Fibroblast of the aortic adventitia (primary cell): ENCODE results near the gene TENT5C. TPM values are rescaled to one million over a fixed set of nuclear protein-coding genes. Genes with fewer than 3 reads are reported as not detected.

Source experiments
- DNase-seq: peaks from one replicate; pipeline ENCODE4 v3.0.0-alpha.2; 2010; ENCODE audit warnings: low read depth
- H3K4me3 ChIP-seq: 2 replicates; pipeline ENCODE4 v1.5.1; 2011; ENCODE audit warnings: low read depth, mild to moderate bottlenecking, control low read depth, low read length, moderate library complexity
- CTCF ChIP-seq: IDR thresholded peaks from 2 replicates; pipeline ENCODE4 v1.5.1; 2011; ENCODE audit warnings: mild to moderate bottlenecking, low read length, control low read depth, inconsistent platforms; ENCODE audit not compliant: insufficient read depth
- total RNA-seq: library from RNA; depleted of rRNA; stranded (reverse); fragments of >200 nt; gene quantifications from 2 replicates; pipeline ENCODE4 v1.2.3, GENCODE V29; 2012; ENCODE audit warnings: low replicate concordance

TENT5C gene
- total RNA-seq, 1 donor, result 0.45 TPM

- H3K4me3 ChIP-seq, result no peak overlapping the region
- no peak for DNase-seq
- no peak for TF ChIP-seq CTCF
These were observed 66.9 kb downstream of the TENT5C start for GRCh38 chr1:117672756-117673155.

- DNase-seq, result peak; percentile 77
- H3K4me3 ChIP-seq, result no peak overlapping the region
- TF ChIP-seq CTCF, result no peak
These were observed 67.6 kb downstream of the TENT5C start for GRCh38 chr1:117673405-117673804.

- no peak overlapping the region for H3K4me3 ChIP-seq
- peak; percentile 53 for TF ChIP-seq CTCF
- peak; percentile 72 for DNase-seq
These were observed 68.9 kb downstream of the TENT5C start for GRCh38 chr1:117674521-117675400.

GRCh38 chr1:117675907-117676430 lies 70.1 kb downstream of the TENT5C start:
- no peak for TF ChIP-seq CTCF
- H3K4me3 ChIP-seq, result no peak overlapping the region
- no peak for DNase-seq

- no peak for DNase-seq
- no peak for TF ChIP-seq CTCF
- H3K4me3 ChIP-seq, result no peak overlapping the region
These were observed 70.8 kb downstream of the TENT5C start for GRCh38 chr1:117676615-117677130.

Other genes with a start within 250 kb of the TENT5C start
- gene MAN1A2, start 238.6 kb upstream of the TENT5C start, total RNA-seq, result 31.3 and 43.7 TPM in 2 replicates